ENCODE measurements around the gene REEP1.

- TF ChIP-seq POLR2A (IDR thresholded peaks at IDR 0.05; ENCODE audit: low read length), result no peak
- TF ChIP-seq GATA1 (IDR thresholded peaks at IDR 0.05; ENCODE audit: low read depth, low read length), result no peak
These were observed 45.3 kb upstream of the REEP1 start for GRCh38 chr2:86382698-86383097.
